ENCODE measurements around the gene QDPR. TPM values are rescaled to one million over a fixed set of nuclear protein-coding genes. Genes with fewer than 3 reads are reported as not detected.

Gene QDPR
- total RNA-seq, 1 donor from 2014 or later: 17.0 TPM

DNA sequence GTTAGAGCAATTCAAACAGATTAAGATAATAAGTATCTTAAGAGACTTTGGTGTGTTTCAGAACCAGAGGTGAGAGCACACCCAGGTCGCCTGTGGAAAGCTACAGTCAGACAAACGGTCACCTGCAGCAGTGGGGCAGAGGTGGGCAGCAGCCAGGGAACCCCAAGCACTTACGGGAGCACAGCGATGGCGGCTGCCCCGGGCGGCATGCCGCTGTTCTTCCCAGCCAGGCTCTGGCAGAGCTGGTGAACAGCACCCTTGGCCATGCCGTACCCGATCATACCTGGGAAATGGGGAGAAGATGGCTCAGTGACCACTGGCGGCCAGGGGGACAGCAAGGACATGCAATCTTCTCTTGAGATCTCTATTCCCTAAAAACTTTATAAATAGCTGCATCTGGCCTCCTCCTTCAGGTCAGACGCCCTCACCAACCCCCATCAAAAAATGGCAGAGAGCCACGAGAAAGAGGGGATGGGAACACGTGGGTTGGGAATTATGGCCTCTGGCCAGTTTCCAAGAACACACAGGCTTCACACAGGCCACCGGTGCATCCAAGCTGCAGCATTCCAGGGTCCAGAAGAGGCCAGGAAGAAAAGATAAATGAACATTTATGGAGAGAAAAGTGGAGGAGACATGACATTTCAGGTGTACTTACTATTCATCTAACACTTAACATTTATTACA is 19.7 kb downstream of the QDPR start:
- no peak overlapping the region for H3K4me3 Mint-ChIP-seq (ENCODE audit: unreplicated experiment)
- H3K27ac Mint-ChIP-seq (ENCODE audit: unreplicated experiment): no peak overlapping the region
- peaks cover 17% of the 10 kb centered on the region for H3K4me1 Mint-ChIP-seq (ENCODE audit: unreplicated experiment)
- TF ChIP-seq, protein P1, sequence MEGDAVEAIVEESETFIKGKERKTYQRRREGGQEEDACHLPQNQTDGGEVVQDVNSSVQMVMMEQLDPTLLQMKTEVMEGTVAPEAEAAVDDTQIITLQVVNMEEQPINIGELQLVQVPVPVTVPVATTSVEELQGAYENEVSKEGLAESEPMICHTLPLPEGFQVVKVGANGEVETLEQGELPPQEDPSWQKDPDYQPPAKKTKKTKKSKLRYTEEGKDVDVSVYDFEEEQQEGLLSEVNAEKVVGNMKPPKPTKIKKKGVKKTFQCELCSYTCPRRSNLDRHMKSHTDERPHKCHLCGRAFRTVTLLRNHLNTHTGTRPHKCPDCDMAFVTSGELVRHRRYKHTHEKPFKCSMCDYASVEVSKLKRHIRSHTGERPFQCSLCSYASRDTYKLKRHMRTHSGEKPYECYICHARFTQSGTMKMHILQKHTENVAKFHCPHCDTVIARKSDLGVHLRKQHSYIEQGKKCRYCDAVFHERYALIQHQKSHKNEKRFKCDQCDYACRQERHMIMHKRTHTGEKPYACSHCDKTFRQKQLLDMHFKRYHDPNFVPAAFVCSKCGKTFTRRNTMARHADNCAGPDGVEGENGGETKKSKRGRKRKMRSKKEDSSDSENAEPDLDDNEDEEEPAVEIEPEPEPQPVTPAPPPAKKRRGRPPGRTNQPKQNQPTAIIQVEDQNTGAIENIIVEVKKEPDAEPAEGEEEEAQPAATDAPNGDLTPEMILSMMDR (IDR thresholded peaks at IDR 0.05): no peak
- H3K9me3 Mint-ChIP-seq (ENCODE audit: unreplicated experiment): no peaks in the 10 kb centered on the region
- no peak for DNase-seq (ENCODE audit: extremely low spot score, unreplicated experiment)
- H3K36me3 Mint-ChIP-seq (ENCODE audit: unreplicated experiment): peaks cover 21% of the 10 kb centered on the region
- no peaks in the 10 kb centered on the region for H3K27me3 Mint-ChIP-seq (ENCODE audit: unreplicated experiment)

DNA sequence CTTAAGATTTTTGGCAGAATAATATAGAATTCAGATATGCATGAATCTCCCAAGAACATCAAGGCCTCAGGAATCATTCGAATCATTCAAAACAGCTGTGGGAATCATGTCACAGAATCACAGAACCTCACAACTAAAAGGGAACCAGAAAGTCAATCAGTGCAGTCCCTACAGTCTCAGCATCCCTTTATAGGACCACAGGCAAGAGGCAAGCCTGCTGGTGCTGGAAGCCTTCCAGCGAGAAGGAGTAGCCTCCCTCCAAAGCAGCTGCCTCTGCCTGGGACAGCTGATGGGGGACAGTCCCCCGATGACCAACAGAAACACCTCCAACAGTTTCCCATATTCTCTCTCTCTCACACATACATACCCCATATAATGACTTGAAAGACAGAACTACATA is 20.7 kb downstream of the QDPR start:
- Mint-ChIP-seq H3K27ac (ENCODE audit: unreplicated experiment) (no peak overlapping the region), H3K27me3 (ENCODE audit: unreplicated experiment) (no peaks in the 10 kb centered on the region), H3K4me1 (ENCODE audit: unreplicated experiment) (peaks cover 17% of the 10 kb centered on the region), H3K4me3 (ENCODE audit: unreplicated experiment) (no peak overlapping the region), H3K9me3 (ENCODE audit: unreplicated experiment) (no peaks in the 10 kb centered on the region), H3K36me3 (ENCODE audit: unreplicated experiment) (peaks cover 25% of the 10 kb centered on the region)
- DNase-seq (ENCODE audit: extremely low spot score, unreplicated experiment): no peak
- TF ChIP-seq, protein P1 (IDR thresholded peaks at IDR 0.05): no peak

DNA sequence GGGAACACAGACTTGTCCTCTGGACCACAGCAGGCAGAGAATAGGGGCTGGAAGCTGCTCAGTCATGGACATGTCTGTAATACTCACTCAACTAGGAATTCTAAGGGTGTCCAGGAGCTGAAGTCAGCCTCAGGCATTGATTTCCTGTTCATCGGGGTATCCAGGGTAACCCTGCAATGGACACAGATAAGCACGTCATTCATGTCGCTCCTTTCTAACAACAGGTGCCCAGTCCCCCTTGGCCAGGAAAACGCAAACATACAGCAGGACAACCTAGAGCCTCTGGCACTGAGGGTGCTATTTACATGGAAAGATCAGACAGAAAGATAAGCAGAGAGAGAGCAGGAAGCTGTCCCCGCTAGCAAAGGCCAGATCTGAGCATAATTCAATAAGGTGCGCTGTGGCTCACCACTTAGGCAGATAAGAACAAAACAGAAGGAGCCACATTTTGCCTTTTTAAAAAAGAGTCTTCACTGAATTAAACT is 21.3 kb downstream of the QDPR start:
- Mint-ChIP-seq H3K36me3 (ENCODE audit: unreplicated experiment) (peaks cover 27% of the 10 kb centered on the region), H3K27me3 (ENCODE audit: unreplicated experiment) (no peaks in the 10 kb centered on the region), H3K9me3 (ENCODE audit: unreplicated experiment) (no peaks in the 10 kb centered on the region), H3K4me1 (ENCODE audit: unreplicated experiment) (peaks cover 17% of the 10 kb centered on the region), H3K4me3 (ENCODE audit: unreplicated experiment) (no peak overlapping the region), H3K27ac (ENCODE audit: unreplicated experiment) (no peak overlapping the region)
- DNase-seq (ENCODE audit: extremely low spot score, unreplicated experiment): no peak
- TF ChIP-seq, protein P1 (IDR thresholded peaks at IDR 0.05): no peak

DNA sequence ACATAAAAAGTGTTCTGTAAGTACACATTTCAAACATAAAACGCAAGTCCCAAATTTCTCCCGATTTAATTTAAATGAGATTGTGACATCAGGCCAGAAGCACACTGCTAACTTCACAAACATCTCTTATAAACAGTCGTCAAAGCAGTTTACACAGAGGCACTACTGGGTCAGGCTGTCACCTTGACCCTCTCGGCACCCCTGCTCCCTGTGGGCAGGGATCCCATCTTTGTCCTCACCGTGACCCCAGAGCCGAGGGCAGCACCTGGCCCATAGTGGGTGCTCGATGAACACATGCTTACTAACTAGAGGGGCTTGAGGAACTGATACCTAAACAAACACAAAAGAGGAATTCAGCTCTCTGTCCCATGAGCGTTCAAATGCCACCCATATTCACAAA is 22.2 kb downstream of the QDPR start:
- peaks cover 12% of the 10 kb centered on the region for H3K4me1 Mint-ChIP-seq (ENCODE audit: unreplicated experiment)
- H3K9me3 Mint-ChIP-seq (ENCODE audit: unreplicated experiment): no peaks in the 10 kb centered on the region
- H3K27ac Mint-ChIP-seq (ENCODE audit: unreplicated experiment): no peak overlapping the region
- no peak for DNase-seq (ENCODE audit: extremely low spot score, unreplicated experiment)
- no peaks in the 10 kb centered on the region for H3K27me3 Mint-ChIP-seq (ENCODE audit: unreplicated experiment)
- H3K36me3 Mint-ChIP-seq (ENCODE audit: unreplicated experiment): peaks cover 29% of the 10 kb centered on the region
- TF ChIP-seq, protein P1 (IDR thresholded peaks at IDR 0.05): no peak
- no peak overlapping the region for H3K4me3 Mint-ChIP-seq (ENCODE audit: unreplicated experiment)

DNA sequence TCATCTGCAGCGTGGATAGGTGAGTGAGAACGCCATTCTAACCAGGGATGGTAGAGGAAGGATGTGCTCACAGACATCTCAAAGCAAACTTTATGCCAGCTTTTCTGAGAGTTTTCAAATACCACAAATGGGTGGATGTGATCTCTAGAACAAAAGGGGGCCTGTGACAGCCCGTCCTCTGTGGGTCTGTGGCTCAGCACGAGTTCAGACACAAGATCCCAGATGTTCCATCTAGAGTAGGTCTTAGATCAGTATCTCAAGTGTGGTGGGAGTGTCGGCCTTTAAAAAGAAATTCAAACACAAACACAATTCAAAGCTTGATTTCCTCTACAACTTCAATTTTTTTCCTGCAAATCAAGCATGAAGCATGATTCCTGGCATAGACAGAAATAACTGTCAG is 22.8 kb downstream of the QDPR start:
- DNase-seq (ENCODE audit: extremely low spot score, unreplicated experiment): no peak
- Mint-ChIP-seq H3K27me3 (ENCODE audit: unreplicated experiment) (no peaks in the 10 kb centered on the region), H3K9me3 (ENCODE audit: unreplicated experiment) (no peaks in the 10 kb centered on the region), H3K4me1 (ENCODE audit: unreplicated experiment) (peaks cover 6% of the 10 kb centered on the region), H3K36me3 (ENCODE audit: unreplicated experiment) (peaks cover 29% of the 10 kb centered on the region), H3K4me3 (ENCODE audit: unreplicated experiment) (no peak overlapping the region), H3K27ac (ENCODE audit: unreplicated experiment) (no peak overlapping the region)
- TF ChIP-seq, protein P1 (IDR thresholded peaks at IDR 0.05): no peak
